ENCODE results near the gene SLC26A11.
"Not testable (repeated sequence)": the region's sequence is repeated elsewhere in the genome, so short reads cannot be mapped to it uniquely, and the experiment has no call there.

Gene SLC26A11

DNA sequence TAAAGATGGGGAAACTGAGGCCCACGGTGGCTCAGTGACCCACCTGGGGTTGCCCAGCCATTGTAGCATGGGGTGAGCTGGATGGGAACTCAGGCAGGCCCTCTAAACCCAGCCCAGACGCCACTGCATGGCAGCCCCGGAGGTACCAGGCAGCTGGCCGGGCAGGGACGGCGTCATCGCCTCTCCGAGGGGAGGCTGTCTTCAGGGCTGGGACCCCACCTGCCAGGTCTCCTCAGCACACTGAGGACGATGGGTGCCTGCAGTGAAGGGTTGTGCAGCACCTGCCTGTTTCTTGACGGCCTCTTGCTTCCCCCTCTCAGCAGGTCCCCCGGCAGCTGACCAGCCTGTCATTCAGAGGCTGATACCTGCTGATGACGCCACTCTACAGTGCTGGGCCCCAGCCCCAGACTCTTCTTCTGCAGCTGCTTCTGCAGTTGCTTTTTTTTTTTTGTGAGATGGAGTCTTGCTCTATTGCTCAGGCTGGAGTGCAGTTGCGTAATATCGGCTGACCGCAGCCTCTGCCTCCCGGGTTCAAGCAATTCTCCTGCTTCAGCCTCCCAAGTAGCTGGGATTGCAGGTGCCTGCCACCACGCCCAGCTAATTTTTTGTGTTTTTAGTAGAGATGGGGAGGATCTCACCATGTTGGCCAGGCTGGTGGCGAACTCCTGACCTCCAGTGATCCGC is 65.2 kb downstream of the SLC26A11 start:
- DNase-seq (ENCODE audit: low read depth): no peak

DNA sequence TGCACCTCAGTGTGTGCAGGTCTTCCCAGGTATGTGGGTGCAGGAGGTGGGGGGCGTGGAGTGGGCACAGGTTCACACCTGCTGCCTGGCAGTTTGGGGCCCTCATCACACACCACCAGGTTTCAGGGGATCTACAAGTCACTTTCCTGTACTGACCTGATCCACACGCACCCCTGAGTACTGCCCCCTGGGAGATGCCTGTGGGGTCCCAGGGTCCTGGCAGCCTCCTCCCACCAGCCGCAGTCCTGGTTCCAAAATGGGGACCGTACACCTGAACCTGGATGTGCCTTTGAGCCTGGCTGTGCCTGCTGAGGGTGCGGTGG is 66.4 kb downstream of the SLC26A11 start:
- no peak for DNase-seq (ENCODE audit: low read depth)

DNA sequence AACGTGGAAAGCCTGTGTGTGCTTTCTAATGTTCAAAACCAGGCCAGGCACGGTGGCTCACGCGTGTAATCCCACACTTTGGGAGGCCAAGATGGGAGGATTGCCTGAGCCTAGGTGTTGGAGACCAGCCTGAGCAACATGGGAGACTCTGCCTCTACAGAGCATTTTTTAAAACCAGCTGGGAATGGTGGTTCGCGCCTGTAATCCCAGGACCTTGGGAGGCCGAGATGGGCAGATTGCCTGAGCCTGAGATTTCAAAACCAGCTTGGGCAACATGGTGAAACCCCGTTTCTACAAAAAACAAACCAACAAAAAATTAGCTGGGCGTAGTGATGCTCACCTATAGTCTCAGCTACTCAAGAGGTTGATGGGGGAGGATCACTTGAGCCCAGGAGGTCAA is 66.8 kb downstream of the SLC26A11 start:
- no peak for DNase-seq (ENCODE audit: low read depth)

DNA sequence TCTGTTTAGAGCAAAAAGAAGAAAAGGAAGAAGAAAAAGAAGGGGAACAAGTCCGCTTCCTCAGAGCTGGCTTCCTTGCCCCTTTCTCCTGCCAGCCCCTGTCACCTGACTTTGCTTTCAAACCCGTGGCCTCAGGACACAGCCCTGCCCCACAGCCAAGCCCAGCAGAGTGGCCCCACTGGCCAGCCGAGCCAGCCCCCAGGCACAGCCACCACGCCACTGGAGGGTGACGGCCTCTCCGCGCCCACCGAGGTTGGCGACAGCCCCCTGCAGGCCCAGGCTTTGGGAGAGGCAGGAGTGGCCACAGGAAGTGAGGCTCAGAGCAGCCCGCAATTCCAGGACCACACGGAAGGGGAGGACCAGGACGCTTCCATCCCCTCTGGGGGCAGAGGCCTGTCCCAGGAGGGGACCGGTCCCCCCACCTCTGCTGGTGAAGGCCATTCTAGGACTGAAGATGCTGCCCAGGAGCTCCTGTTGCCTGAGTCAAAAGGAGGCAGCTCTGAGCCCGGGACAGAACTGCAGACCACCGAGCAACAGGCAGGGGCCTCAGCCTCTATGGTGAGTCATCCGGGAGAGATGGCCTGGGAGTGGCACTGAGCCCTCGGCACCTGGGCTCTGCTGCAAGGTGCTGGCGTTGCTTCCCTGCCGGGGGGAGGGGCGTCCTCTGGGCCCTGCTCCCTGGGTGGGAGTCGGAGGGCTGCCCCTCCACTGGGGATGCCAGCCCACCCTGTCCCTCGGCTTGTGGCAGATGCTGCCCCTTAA is 67.8 kb downstream of the SLC26A11 start:
- DNase-seq (ENCODE audit: low read depth): no peak

DNA sequence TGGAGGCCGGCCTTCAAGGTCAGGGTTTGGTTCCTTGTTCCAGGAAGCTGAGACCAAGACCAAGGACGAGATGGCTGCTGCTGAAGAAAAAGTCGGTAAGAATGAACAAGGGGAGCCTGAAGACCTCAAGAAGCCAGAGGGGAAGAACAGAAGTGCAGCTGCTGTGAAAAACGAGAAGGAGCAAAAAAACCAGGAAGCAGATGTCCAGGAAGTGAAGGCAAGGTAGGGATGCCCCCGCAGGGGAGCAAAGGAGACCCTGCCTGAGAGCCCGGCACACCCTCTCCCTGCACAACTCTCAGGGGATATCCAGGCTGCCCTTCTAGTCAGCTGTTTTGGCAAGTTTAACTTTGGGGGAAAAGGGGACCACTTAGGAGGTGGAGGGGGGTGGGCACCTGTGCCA is 69.4 kb downstream of the SLC26A11 start:
- DNase-seq (ENCODE audit: low read depth): no peak

DNA sequence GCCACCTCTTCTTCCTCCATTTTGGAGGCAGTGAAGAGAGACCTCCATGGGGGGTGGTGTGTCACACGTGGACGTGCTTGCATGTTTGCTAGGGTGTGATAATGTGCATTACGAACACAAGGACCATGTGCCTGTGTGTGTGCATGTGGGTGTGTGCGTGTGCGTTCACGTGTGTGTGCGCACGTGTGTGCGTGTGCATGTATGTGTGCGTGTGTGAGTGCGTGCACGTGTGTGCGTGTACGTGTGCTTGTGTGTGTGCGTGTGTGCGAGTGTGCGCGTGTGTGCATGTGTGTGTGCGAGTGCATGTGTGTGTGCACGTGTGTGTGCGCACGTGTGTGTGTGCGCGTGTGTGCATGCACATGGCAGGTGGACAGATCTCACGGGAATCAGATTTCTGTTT is 69.9 kb downstream of the SLC26A11 start:
- no peak for DNase-seq (ENCODE audit: low read depth)

DNA sequence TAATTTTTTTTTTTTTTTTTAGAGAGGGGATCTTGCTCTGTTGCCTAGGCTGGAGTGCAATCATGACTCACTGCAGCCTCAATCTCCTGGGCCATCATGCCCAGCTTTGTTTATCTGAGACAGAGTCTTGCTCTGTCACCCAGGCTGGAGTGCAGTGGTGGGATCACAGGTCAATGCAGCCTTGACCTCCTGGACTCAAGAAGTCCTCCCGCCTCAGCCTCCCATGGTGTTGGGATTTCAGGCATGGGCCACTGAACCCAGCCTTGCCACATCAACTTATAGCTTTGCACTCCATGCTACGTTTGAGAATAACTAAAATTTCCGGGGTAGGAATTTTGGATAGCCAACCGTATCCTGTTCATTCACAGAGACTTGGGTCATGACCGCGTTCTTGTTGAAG is 71.0 kb downstream of the SLC26A11 start:
- no peak for DNase-seq (ENCODE audit: low read depth)

DNA sequence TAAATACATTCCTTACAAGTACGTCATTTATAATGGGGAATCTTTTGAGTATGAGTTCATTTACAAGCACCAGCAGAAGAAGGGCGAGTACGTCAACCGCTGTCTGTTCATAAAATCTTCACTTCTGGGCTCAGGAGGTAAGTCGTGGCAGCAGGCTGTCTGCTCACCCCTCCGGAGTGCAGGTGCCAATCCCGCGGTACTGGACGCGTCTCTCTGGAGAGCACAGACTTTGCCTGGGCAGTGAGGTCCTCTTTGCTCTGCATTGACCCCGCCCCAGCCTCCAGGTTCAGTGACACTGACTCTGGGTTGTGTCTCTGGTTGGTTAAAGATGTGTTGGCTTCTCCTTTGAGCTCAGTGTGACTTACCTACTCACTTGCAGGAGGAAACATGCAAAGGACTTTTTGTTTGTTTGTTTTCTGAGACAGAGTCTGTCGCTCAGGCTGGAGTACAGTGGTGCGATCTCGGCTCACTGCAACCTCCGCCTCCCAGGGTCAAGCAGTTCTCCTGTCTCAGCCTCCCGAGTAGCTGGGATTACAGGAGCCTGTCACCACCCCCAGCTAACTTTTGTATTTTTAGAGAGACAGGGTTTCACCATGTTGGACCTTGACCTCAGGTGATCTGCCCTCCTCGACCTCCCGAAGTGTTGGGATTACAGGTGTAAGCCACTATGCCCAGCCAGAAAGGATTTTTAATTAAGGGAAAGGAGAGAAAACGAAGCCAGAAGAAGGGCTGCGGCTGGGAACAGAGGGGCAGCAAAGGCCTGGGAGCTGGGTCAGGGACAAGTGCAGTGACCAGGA is 71.7 kb downstream of the SLC26A11 start:
- DNase-seq (ENCODE audit: low read depth): no peak

DNA sequence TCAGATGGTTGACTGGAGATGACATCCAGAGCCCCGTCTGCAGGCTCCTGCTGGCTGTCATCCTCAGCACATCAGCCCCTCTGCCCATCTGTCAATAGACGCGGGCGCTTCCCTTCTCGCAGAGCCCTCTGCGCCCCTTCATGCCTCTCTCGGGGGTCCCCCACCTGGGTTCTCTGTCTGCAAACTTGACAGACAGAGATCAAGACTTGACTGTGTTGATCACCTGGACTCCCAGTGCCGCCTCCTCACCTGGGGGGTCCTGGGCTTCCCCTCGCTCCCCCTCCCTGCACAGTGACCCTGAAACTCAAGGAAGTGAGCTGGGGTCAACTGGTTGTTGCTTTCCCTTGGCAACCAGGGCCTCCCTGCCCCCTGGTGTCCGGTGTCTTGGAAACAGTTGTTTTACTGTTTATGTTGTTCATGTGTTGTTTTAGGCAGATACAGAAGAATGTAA is 72.3 kb downstream of the SLC26A11 start:
- no peak for DNase-seq (ENCODE audit: low read depth)

DNA sequence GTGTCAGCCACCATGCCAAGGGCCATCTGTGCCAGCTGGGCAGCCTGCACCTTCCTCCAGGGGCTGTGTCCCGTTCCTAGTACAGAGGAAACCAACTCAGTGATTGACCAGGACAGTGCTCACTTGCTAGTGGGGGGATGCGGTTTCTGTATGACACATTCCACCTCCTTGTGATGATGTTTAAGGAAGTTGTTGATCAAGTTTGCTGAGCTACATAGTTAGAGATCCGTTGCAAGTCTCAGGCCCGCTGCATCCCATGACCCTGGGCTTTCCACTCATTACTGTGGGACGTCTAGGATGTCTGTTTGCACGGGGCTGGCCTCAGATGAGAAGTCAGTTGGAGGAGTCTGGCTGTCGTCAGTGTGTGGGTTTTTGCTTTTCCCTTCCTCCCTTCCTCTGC is 74.0 kb downstream of the SLC26A11 start:
- no peak for DNase-seq (ENCODE audit: low read depth)

DNA sequence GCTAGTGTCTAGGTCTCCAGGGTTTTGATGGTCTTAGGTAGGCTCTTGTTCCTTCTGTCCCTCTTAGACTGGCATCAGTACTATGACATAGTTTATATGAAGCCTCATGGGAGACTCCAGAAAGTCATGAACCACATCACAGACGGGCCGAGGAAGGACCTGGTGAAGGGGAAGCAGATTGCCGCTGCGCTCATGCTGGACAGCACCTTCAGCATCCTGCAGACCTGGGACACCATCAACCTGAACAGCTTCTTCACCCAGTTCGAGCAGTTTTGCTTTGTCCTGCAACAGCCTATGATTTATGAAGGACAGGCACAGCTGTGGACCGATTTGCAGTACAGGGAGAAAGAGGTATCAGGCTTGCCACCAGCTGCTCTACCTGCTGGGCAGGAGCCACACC is 74.4 kb downstream of the SLC26A11 start:
- no peak for DNase-seq (ENCODE audit: low read depth)

DNA sequence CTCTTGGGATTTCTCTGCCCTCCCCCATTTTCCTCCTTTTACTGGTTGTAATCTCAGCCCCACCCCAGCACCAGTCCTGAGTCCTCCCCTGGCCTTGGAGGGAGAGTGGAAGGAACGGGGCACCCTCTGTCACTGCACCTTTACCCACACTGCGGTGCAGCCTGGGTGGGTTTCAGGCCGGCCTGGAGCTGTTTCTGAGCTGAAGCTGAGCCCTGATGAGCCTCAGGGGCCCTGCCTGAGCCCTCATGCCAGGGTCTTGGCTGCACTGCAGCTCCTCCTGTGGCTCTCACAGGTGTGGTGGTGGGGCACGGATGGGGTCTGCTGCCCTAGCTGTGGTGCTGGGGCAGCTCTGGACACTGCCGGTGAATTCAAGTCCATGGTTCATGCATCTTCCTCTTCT is 74.9 kb downstream of the SLC26A11 start:
- DNase-seq (ENCODE audit: low read depth): no peak

DNA sequence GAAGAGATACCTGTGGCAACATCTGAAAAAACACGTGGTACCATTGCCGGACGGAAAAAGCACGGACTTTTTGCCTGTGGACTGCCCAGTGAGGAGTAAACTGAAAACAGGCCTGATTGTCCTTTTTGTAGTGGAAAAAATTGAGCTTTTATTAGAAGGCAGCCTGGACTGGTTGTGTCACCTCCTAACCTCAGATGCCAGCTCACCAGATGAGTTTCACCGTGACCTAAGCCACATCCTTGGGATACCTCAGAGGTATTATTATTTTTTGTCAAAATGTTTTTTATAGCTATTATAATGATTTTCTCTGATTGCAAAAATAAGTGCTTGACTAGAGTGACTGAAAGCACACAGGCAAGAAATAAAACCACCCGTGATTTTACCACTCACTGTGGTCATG is 75.3 kb downstream of the SLC26A11 start:
- DNase-seq (ENCODE audit: low read depth): no peak

DNA sequence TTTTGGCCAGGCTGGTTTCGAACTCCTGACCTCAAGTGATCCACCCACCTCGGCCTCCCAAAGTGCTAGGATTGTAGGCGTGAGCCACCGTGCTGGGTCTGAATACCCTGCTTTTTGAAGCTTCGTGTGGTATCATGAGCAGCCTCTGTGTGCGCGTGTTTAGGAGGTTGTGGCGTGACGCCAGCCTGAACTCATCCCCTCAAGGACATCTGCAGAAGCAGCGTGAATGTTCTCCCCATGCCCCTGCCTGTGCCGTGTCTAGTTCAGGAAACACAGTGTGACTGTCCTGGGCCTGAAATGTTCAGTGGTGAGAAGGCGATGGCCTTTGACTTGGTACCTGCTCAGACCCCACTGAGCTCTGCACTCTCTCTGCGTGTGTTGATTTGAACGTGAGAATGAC is 76.0 kb downstream of the SLC26A11 start:
- DNase-seq (ENCODE audit: low read depth): no peak

DNA sequence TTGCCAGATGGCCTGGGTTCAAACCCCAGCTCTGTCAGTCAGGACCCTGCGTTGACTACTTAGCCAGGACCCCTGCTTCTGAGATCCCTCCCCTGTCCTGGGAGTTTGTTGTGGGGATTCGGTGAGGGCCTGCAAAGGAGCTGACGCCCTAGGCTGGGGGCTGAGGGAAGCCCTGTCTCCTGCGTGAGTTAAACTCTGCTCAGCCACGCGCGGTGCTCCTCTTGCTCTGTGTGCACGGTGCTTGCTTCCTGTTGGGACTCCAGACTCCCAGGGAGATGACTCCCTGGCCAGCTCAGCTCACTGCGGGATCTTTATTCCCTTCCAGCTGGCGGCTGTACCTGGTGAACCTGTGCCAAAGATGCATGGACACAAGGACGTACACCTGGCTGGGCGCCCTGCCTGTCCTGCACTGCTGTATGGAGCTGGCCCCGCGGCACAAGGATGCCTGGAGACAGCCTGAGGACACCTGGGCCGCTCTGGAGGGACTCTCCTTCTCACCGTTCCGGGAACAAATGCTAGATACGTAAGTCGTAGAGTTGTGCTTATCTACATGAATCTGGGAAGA is 77.9 kb downstream of the SLC26A11 start:
- no peak for DNase-seq (ENCODE audit: low read depth)

DNA sequence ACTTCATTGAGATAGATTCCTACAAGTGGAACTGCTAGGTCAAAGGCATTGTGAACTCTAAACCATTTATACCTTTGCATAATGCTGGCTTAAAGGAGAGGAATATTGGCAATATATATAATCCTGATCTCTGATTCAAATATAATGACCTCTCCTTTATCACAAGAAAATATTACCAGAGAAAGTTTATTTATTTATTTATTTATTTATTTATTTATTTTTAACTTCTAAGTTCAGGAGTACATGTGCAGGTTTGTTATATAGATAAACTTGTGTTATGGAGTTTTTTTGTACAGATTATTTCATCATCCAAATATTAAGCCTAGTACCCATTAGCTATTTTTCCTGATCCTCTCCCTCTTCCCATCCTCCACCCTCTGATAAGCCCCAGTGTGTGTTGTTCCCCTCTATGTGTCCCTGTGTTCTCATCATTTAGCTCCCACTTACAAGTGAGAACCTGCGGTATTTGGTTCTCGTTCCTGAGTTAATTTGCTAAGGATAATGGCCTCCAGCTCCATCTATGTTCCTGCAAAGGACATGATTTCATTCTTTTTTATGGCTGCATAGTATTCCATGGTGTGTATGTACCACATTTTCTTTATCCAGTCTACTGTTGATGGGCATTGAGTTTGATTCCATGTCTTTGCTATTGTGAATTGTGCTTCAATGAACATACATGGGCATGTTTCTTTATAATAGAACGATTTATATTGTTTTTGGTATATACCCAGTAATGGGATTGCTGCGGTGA is 79.3 kb downstream of the SLC26A11 start:
- not testable (repeated sequence) for DNase-seq (ENCODE audit: low read depth)

DNA sequence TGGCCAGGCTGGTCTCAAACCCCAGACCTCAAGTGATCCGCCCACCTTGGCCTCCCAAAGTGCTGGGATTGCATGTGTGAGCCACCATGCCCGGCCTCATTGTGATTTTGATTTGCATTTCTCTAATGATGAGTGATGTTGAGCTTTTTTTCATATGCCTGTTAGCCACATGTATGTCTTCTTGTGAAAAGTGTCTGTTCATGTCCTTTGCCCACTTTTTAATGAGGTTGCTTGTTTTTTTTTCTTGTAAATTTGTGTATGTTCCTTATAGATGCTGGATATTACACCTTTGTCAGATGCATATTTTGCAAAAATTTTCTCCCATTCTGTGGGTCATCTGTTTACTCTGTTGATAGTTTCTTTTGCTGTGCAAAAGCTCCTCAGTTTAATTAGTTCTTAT is 80.5 kb downstream of the SLC26A11 start:
- not testable (repeated sequence) for DNase-seq (ENCODE audit: low read depth)
